COR-L47 (cell line): Measurements from ENCODE around the gene SNCA.

ENCODE experiments used
- DNase-seq: peaks from one replicate; lab custom pipeline; 2025; lab: John Stamatoyannopoulos, UW

The SNCA gene

DNA sequence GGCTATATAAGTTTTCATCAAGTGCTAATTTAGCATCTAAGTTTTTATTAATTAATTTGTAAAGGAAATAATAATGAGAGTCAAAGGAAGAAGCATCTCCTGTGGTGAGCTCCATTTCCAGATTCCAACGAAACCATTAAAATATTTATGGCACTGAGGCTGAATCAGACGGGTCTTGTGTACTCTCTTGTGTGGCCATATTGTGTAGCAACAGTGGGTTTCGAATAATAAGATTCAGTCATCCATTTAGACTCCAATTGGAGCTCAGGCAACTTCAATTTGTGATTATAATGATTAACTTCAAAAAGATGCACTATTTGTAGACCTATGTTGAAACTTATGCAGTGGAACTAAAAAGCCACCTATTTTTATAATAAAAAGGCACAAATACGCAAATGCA is 82.4 kb downstream of the SNCA start:
- no peak for DNase-seq

DNA sequence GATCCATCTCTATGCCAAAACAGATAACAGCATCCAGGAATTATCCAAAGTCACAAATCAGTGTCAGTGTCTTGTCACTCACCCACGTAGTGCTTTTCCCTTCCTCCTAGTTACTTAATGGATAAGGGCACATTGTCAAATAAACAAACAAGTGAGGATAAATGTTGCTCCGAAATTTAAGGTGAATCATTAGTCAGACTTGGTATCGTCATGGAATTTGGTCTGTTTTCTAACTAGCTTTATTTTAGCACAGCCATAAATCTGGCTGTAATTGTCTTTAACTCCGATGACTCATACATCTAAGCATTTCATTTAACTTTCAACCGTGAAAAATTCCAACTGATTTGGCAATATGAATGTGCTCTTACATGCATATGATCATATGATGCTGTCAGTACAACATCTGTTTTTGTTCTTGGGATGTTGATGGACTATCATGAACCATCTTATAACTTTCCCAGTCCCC is 83.3 kb downstream of the SNCA start:
- DNase-seq = no peak

DNA sequence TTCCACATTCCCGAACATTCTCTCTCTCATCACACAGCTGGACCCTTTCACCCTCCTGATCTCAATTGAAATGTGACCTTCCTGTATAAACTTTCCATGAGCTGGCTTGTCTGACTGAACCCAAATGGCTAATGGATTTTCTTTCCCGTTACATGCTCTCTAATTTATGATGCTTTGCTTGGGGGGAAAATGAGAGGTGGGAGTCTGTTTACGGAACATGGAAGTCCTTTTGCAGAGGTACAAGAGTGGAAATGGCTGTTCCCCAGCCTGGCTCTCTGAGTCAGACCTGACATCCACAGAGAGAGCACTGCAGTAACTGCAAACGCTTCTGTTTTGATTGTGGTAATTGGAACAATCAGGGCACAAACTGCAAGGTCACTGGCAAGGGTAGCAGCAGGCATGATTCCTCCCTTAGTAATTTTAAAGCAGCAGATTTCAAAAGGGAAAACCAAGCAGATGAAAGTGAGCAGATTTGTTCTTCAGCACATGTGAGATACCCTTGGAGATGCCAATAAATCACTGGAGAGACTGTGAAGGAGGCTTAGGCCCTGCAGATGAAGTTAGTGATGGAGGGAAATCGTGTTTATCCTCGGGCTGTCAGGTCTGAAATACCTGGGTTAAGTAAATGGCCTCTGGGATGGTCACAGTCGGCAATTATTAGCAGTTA is 83.9 kb downstream of the SNCA start:
- peak; percentile 32 for DNase-seq

DNA sequence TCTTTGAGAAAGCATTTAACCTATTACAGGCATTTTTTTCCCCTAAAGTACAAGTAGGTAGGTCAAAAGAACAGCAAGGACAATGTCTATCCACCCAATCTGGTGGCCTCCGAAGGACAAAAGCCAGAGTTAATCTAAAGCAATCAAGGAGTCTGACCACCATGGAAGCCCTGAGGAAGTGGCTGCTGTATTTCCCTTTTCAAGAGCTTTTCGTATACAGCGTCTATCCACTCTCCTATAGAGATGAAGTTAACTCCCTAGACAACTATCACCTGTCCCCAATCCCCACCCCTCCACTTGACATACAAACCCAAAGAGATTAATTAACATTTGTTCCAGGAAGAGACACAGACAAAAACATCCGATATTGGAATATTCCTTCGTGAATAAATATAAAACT is 85.5 kb downstream of the SNCA start:
- no peak for DNase-seq

DNA sequence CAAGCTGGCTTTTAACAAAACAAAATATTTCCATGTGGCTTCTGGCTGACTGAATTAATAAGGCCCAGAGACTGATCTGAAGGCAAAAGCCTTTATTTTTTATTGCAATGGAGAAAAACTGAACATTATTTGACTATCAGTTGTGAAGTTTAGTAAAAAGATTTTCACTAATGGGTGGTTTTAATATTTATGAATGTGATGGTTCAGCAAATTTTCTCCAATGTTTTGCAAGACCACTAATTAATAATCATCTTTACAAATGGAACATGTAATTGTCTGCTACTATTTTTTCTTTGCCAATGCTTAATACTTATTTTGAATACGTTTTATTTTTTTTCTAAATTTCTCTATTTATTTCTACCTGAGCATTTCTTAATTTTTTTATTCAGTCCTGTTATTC is 90.6 kb downstream of the SNCA start:
- DNase-seq = no peak

DNA sequence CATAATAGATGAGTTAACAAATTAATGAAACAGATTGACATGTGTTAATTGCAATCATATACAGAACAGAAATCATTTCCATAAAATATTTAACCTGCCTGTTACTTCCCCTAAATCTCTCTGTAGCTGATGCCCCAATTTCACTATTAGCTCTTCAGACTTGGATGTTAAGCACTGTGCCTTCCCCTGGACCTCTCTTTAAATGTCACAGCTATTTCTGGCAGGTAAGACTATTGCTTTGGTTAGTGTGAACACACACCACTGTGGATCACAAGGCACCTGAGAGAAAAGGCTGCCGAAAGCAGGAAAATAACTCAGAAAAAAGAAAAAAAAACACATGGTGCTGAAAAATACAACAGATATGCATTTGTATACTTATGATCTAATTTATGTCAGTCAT is 91.3 kb downstream of the SNCA start:
- DNase-seq = no peak

DNA sequence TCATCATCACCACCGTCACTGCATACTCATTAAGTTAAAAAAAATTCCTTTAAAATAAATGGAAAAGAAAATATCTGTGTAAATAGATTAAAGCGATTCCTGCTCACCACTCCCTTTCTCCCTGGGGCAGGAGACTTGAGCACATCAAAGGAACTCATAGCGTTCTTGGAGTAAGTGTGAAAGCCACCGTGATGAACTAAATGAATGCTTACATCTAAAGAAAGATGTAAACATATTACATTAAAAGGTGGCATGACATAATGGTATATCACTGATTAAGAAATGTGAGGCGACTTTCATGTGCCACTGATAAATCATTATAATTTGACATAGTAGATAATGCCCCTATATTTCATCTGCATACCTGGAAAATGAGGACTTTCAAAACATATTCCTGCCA is 92.0 kb downstream of the SNCA start:
- no peak for DNase-seq

DNA sequence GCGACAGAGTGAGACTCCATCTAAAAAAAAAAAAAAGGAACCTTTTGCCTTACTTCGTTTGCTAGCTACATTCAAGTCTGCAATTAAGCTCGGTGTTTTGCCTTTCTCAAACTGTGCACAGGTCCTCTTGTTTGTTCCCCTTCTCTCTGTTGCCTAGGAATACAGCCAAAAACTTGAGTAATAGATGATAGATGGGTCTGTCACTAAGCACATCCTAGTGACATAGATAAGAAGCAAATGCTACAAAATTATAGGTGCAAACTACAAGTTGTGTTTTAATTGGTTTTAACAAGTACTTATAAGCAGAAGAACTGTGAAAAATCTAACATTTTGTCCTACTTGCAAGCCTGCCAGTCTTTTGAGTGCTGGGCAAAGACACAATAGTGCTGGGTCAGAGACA is 95.2 kb downstream of the SNCA start:
- DNase-seq = no peak

DNA sequence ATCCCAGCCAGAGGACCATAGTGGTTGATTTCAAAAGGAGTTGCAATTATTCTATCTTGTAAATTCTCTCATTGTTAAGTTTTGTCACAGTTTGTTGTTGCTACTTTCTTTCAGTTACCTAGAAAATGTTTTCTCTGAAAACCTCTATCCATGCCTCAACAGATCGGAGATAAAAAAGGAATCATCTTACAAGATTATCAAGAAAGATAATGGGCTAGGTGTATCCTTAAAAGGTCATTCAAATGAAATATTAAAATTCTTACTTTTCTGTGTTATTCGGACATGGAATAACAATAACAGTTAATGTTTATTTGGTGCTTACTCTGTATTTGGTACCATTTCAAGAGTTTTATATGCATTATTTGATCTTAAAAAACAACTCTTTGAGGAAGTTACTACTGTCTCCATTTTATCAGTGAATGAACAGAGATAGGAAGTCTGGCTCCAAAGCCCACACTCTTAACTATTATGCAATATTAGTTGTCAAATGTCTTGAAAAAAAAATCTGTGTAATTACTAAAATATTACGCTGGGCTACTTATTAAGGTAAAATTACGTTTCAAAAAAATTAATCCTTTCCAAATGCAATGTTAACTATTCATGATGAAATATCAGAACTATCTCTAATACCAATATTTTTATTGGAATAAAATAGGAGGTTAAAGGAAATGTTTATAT is 97.5 kb downstream of the SNCA start:
- DNase-seq = no peak

DNA sequence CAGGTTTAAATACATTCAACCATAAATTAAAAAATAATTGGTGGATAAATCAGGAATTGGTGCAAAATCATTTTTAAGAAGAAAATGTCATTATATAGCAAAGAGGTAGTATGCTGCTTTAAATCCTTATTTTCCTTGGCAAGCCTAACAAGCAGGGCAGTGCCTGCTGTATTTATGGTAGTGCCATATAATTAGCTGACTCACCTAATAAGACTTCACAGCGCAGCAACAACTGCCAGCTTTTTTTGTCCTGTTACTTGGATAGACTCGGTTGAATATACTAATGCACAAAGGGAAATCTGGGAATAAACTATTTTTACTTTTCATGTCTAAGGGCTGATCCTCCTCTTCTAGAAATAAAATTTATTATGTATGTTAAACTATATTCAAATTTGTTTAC is 99.1 kb downstream of the SNCA start:
- peak; percentile 83 for DNase-seq

DNA sequence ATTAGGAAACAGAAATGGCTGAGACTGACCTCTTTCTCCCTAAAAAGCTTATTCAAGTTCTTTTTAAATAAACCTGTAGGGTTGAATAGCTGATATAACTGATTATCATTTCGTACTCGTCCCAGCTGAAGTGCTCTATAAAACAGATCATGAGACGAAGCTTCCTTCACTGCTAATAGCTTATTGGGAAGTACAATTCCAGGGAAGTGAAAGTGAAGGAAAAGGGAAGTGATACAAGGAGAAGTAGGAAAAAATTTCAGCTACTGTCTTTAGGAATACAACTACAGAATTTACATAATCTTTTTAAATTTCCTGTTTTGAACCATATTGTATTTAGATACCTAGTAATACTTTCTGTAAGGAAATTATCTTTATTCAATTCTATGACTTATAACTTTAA is 103.0 kb downstream of the SNCA start:
- DNase-seq = no peak

DNA sequence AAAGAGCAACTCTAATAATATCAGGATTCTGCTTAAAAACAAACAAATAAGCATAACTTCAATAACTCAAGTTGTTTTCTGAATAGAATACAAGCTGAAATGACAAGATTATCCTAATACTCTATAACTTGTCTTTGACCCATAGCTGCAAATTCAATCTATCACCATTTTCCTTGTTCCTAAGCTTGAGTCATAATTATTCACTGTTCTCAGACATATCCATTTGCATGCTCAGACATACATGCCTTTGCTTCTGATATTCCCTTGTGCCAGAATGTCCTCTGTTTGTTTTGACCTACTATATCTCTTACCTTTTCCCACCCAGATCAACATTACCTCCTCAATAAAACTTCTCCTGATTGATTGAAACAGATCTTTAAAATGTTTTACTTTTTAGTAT is 109.7 kb downstream of the SNCA start:
- DNase-seq = no peak

DNA sequence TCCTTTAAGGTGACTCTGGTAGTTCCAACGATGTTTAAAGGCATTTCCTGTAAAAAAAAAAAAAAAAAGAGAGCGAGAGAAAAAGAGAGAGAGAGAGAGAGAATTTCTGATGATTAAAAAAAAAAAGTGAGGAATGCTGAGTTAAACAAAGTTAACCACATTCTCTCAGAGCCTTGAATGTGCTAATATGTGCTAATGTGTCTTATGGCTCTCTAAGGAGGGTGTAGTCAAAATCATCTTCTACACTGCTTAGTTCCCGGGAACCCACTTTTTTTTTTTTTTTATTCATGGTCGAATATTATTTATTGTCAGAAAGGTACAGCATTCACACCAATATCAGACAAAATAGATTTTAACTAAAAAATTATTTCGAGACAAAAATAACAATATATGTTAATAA is 111.7 kb downstream of the SNCA start:
- no peak for DNase-seq

DNA sequence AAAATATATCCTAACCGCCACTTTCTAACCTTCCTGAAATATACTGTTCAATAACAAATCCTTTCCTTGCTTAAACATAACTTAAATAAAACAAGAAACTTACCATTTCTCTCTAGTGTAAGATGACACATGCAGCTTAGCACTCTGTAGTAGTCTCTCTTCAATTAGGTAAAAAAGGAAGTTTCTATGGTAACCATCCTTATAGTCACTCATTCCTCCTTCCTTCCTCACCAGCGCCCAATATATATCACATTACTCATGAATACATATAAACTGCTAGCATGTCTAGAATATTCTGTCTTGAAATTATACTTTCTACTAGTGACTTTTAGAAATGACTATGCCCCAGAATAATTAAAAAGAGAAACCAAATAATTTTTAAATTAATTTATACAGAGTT is 112.2 kb downstream of the SNCA start:
- no peak for DNase-seq

DNA sequence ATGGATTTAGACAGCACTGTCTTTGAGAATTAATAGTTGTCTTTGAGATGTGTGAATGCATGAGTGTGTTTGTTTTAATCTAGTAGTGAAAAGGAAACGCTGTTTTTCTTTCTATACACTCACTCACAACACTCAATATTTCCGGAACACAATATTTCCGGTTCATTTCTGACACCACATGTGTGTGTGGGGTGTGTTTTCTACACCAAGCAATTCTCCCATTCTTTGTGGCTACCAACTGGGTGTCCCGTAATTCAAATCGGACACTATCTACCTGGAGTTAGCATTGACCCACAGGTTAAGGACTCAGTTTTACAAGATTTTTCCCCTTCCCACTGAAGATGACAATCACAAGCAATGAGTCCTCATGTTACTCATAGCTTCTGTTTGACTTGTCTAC is 113.9 kb downstream of the SNCA start:
- no peak for DNase-seq

DNA sequence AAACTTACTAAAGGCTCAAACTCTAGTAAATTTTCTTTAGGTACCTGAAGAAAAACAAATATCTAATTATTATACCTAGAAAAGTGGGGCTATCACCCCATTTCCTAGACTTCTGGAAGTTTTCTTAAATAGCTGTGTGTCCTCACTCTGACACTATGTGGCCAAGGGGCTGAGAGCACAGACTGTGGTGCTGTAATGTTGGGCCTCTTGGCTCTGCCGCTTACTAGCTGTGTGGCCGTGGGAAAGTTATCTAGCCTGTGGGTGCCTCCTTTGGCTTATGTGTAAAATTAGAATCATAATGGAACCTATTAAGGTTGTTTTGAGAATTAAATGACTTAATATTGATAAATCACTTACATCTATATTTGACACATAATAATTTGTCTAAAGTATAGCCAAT is 114.4 kb downstream of the SNCA start:
- no peak for DNase-seq

DNA sequence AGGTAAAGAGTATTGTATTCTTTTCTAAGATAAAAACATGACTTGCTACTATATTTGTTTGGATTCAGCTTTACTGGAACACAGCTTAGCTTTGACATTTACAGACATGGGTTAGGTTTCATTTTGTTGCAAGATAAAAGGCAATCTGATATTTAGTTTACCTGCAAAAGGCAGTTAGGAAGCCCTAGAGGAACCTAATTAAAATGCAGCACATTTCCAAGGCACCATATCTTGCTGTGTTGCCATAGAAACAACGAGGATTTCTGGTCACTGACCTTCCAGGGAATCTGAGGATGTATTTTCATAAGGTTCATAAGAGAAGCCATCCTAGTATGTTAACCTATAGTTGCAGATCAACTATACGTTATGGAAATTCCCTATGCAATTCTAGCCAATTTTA is 116.0 kb downstream of the SNCA start:
- DNase-seq = no peak

DNA sequence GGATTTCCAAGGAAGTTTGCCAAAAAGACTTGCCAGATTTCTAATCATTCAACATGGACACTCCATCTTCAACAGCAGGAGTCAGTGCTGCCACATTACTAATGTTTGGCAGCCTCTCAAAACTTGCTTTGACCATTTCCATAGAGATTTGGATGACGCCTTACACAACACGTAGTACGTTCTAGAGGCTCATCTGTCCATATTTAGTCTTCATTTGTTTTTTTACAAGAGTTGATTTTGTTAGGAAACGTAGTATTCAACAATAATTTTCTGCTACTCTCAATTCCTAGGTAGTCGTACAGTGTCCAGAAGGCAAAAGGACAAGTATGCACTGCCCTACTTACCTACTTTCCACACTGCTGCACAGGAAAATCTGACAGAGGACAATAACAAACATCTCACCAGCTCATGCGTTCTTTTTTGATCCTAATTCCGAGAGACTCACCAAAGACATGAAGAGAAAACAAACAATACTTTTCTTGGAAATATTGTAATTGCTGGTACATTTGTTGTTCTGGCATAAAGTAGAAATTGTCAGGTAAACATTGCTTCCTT is 117.3 kb downstream of the SNCA start:
- DNase-seq = no peak

DNA sequence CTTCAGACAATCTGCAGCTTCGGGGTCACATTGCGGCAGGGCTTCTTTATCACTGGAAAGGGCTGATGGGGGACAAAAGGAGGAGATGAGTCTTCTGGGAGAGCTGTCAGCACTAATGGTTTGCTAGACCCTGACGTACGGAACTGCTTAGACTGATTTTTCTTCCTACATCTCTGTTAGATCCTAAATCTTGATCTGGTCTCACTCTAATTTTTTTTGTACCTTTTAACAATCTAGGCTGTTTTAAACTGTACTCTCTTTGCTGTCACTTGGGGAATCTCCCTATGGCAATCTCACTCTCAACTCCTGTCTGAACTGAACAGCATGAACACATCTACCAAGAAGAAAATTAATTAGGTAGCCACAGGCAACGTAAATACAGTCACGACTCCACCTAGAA is 120.1 kb downstream of the SNCA start:
- no peak for DNase-seq

DNA sequence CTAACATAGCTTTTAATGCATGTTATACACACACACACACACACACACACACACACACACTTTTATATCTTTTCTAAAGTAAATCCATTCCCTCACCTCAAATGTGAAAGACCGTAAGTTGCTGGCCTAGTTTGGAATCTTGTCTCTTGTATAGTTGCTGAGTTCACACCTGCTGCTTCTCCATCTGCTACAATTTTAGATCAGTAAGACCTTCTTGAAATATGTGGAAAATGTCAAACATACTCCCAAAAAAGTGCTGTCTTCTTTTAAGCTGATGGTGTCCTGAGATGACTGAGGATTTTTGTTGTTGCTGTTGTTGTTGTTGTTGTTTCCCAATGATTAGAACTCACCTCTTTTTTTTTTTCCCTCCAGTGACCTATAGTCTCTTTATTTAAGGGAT is 121.3 kb downstream of the SNCA start:
- no peak for DNase-seq

DNA sequence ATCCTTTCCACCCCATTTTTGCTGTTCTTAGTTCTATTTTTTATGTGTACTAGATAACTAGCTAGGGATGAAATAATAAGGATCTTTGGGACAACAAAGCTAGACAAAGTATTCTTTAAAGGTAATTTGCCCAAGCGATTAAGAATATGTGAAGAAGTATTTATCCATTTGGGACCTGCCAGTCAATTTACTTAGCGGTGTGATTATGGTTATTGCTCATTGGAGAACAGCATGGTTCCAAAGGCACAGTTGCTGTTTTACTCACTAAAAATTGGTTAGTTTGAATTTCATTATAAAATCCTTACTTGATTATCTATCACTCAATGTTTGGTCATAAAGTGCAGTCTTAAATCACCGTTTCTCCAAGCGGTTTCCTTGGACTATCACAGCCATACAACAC is 124.1 kb downstream of the SNCA start:
- DNase-seq = no peak

DNA sequence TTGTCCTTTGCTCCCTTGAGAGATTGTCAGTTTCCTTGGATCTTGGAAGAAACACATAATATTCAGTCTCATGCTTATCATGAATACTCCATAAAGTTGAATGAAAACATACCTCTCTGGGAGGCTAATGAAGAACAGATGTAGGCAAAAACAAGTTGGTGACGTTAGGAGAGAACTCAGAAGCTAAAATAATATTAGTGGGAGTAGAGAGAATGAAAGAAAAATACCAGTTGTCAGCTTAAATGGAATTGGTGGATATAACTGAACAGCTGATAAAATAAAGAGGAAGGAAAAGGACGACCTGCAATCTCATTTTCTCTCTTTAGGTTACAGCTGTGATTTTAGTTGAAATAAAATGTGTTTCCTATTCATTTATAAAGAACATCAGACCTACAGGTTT is 124.8 kb downstream of the SNCA start:
- no peak for DNase-seq

DNA sequence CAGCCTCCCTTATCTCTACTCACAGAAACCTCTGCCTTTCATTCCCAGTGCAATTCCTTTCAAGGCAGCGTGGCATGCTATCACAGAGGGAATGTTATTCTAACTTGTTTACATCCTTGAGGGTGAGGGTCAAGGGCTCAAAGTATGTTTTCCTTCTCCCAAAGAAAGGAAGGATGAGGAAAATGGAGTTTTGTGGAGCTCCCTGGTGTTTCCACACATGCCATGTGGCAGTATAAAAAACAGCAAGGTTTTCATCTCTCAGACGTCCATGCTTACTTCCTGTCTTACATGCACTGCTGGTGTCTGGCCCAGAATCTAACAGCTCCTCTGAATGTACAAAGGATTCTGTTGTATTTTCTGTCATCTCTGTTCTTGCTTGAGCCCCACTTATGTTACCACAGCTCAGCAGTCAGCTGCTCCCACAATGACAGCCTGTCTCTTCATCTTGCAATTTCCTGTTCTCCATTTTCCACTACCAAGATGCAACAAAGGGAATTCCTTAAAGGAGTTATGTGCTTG is 128.0 kb downstream of the SNCA start:
- no peak for DNase-seq

DNA sequence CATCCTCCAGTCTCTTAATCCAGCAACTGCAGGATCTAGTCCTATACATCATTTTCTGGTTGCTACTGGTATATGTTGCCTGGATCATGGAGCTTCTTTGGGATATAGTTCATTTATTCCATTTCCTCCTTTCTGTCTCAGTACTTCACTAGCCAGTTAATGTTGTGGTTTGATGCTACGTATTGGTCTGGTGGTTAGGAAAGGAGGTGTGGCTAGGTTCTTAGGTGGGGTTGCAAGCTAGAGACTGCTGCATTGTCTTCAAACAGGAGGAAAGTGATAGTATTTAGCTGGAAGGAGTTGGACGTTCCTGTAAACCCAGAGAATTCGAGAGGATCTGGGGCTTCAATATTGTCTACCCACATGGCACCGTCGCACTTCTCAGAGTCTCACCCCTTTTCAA is 129.5 kb downstream of the SNCA start:
- no peak for DNase-seq
